Suprapubic skin (tissue), 4 donors: Measurements from ENCODE around the gene SPIRE2. TPM values are rescaled to one million over a fixed set of nuclear protein-coding genes. Genes with fewer than 3 reads are reported as not detected.
A peak's percentile ranks its signal among the peaks of the same experiment; 100 is the strongest.

Source experiments
- DNase-seq, 2 donors: peaks; one replicate each; pipeline ENCODE4 v3.0.0-alpha.2; 2019; ENCODE audit warnings: low spot score in 2 of 2
- H3K27ac ChIP-seq: fragments of 200-600 bp; sonication (generic); one replicate; pipeline ENCODE4 v1.5.1; 2019
- H3K27me3 ChIP-seq: fragments of 200-600 bp; sonication (generic); one replicate; pipeline ENCODE4 v1.5.1; 2019
- H3K36me3 ChIP-seq: fragments of 200-600 bp; sonication (generic); one replicate; pipeline ENCODE4 v1.5.1; 2019
- H3K4me1 ChIP-seq: fragments of 200-600 bp; sonication (generic); one replicate; pipeline ENCODE4 v1.5.1; 2019
- H3K4me3 ChIP-seq: fragments of 200-600 bp; sonication (generic); one replicate; pipeline ENCODE4 v1.5.1; 2019; ENCODE audit warnings: mild to moderate bottlenecking
- H3K9me3 ChIP-seq: fragments of 200-600 bp; sonication (generic); one replicate; pipeline ENCODE4 v1.5.1; 2019
- CTCF ChIP-seq, 2 donors: fragments of 200-600 bp in 1 of 2; fragments of 450-650 bp in 1 of 2; sonication (generic) in 1 of 2; IDR thresholded peaks; one replicate each; pipeline ENCODE4 v1.5.1; 2016 to 2019; ENCODE audit warnings: antibody characterized with exemption in 2 of 2, mild to moderate bottlenecking in 1 of 2, moderate library complexity in 1 of 2
- EP300 ChIP-seq: sonication (generic); formaldehyde crosslinking; IDR thresholded peaks from one replicate; pipeline ENCODE4 v1.6.1; 2017; ENCODE audit warnings: antibody characterized with exemption
- POLR2A ChIP-seq, 2 donors: fragments of 450-650 bp; IDR thresholded peaks; one replicate each; pipeline ENCODE4 v1.6.1; 2017; ENCODE audit warnings: antibody characterized with exemption in 2 of 2, mild to moderate bottlenecking in 2 of 2, moderate library complexity in 2 of 2
- POLR2AphosphoS5 ChIP-seq, 3 donors: sonication (generic); formaldehyde crosslinking; IDR thresholded peaks; one replicate each; pipeline ENCODE4 v1.6.1; 2017; ENCODE audit warnings: antibody characterized with exemption in 3 of 3
- WGBS: methylation state at CpG from one replicate; pipeline ENCODE4 v1.1.5; 2018; 5-methylcytosine and 5-hydroxymethylcytosine counted together
- total RNA-seq, 4 donors: library from RNA; depleted of rRNA; stranded (reverse); fragments of >200 nt; gene quantifications; one replicate each; pipeline ENCODE4 v1.1.0, GENCODE V29; 2016

SPIRE2 gene
- total RNA-seq, 4 donors from 2014 or later: 4.5 to 6.6 (median 5.5) TPM

GRCh38 chr16:89863741-89864526, 35.7 kb downstream of the SPIRE2 start:
- TF ChIP-seq EP300 (no peak), POLR2AphosphoS5 (IDR thresholded peaks at IDR 0.05) (no peak)
- 48% methylated on average over 21 of the region's 21 CpGs for WGBS
- Histone ChIP-seq H3K4me1 (peaks cover 21% of the 10 kb centered on the region), H3K9me3 (no peaks in the 10 kb centered on the region), H3K27me3 (no peaks in the 10 kb centered on the region), H3K4me3 (no peak overlapping the region), H3K27ac (peak overlapping the region; percentile 22), H3K36me3 (no peaks in the 10 kb centered on the region)
- no peak for DNase-seq

GRCh38 chr16:89864527-89864820, 36.2 kb downstream of the SPIRE2 start:
- H3K9me3 ChIP-seq: no peaks in the 10 kb centered on the region
- TF ChIP-seq CTCF (IDR thresholded peaks at IDR 0.05): no peak
- no peak for TF ChIP-seq POLR2A (IDR thresholded peaks at IDR 0.05)
- TF ChIP-seq POLR2AphosphoS5 (IDR thresholded peaks at IDR 0.05): no peak
- TF ChIP-seq EP300: no peak
- no peaks in the 10 kb centered on the region for H3K36me3 ChIP-seq
- H3K27me3 ChIP-seq: no peaks in the 10 kb centered on the region
- peak overlapping the region; percentile 22 for H3K27ac ChIP-seq
- peaks cover 21% of the 10 kb centered on the region for H3K4me1 ChIP-seq
- WGBS: 59% methylated on average over 5 of the region's 5 CpGs
- no peak overlapping the region for H3K4me3 ChIP-seq
- DNase-seq: no peak

GRCh38 chr16:89867918-89868317, 39.6 kb downstream of the SPIRE2 start:
- H3K27ac ChIP-seq: no peak overlapping the region
- peaks cover 23% of the 10 kb centered on the region for H3K4me1 ChIP-seq
- no peaks in the 10 kb centered on the region for H3K27me3 ChIP-seq
- TF ChIP-seq EP300 (no peak), POLR2AphosphoS5 (IDR thresholded peaks at IDR 0.05) (no peak), CTCF (IDR thresholded peaks at IDR 0.05) (no peak), POLR2A (IDR thresholded peaks at IDR 0.05) (no peak)
- 97% methylated on average over 5 of the region's 5 CpGs for WGBS
- no peaks in the 10 kb centered on the region for H3K36me3 ChIP-seq
- DNase-seq: no peak
- no peaks in the 10 kb centered on the region for H3K9me3 ChIP-seq
- no peak overlapping the region for H3K4me3 ChIP-seq

- Histone ChIP-seq H3K36me3 (no peaks in the 10 kb centered on the region), H3K9me3 (no peaks in the 10 kb centered on the region), H3K4me3 (no peak overlapping the region), H3K27me3 (no peaks in the 10 kb centered on the region), H3K27ac (no peak overlapping the region), H3K4me1 (peaks cover 18% of the 10 kb centered on the region)
- WGBS: 97% methylated on average over 11 of the region's 12 CpGs
- no peak for TF ChIP-seq EP300
- no peak for TF ChIP-seq POLR2AphosphoS5 (IDR thresholded peaks at IDR 0.05)
- TF ChIP-seq CTCF (IDR thresholded peaks at IDR 0.05): no peak
- TF ChIP-seq POLR2A (IDR thresholded peaks at IDR 0.05): no peak
- DNase-seq: no peak
Observed at GRCh38 chr16:89869911-89870310, 41.6 kb downstream of the SPIRE2 start.

DNA sequence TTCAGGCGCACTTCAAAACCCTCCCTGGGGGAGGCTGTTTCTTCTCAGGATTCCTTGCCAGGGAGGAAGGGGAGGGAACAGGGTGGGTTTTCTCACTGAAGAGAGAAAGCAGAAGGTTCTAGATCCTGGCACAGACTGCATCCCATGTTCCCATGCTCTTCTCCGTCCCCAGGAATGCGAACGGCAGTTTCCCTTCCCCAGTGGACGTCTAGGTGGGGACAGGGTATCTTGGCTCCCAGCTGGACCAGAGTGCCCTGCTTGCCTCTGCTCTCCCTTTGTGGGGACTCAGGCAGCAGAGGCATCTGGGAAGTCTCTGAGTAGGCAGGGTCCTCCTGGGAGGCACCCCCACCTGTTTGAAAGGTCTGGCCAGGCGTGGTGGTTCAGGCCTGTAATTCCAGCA, 42.2 kb downstream of the SPIRE2 start:
- TF ChIP-seq POLR2A (IDR thresholded peaks at IDR 0.05): no peak
- no peak for DNase-seq
- Histone ChIP-seq H3K4me1 (peaks cover 18% of the 10 kb centered on the region), H3K4me3 (no peak overlapping the region), H3K36me3 (no peaks in the 10 kb centered on the region), H3K27ac (no peak overlapping the region), H3K27me3 (no peaks in the 10 kb centered on the region), H3K9me3 (no peaks in the 10 kb centered on the region)
- WGBS: 84% methylated on average over 5 of the region's 6 CpGs

DNA sequence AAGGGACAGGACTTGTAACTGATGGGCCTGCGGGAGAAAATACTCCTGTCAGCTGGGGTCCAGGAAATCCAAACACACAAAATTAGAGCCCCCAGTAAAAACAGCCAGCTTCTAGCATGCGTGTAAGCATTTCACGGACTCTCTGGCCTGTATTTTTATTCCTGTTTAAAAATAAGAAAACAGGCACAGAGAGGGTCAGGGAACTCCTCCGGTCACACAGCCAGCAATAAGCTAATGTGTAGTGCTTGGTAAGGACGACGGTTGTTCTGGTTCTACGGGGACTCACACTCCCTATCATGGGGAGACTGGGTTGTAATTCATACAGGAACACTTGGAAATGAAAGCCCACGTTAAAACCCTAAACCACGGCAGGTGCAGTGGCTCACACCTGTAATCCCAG, 43.6 kb downstream of the SPIRE2 start:
- Histone ChIP-seq H3K4me3 (no peak overlapping the region), H3K27me3 (no peaks in the 10 kb centered on the region), H3K27ac (no peak overlapping the region), H3K36me3 (peaks cover 3% of the 10 kb centered on the region), H3K9me3 (no peaks in the 10 kb centered on the region), H3K4me1 (peaks cover 18% of the 10 kb centered on the region)
- no peak for DNase-seq
- TF ChIP-seq POLR2A (IDR thresholded peaks at IDR 0.05) (no peak), CTCF (IDR thresholded peaks at IDR 0.05) (no peak), EP300 (no peak), POLR2AphosphoS5 (IDR thresholded peaks at IDR 0.05) (no peak)
- 87% methylated on average over 9 of the region's 9 CpGs for WGBS
